ENCODE results near the gene KBTBD7. TPM values are rescaled to one million over a fixed set of nuclear protein-coding genes. Genes with fewer than 3 reads are reported as not detected.
"Not testable (repeated sequence)": the region's sequence is repeated elsewhere in the genome, so short reads cannot be mapped to it uniquely, and the experiment has no call there.

The KBTBD7 gene
- total RNA-seq, 4 donors from 2014 or later, result 2.6 to 5.9 (median 4.1) TPM

- WGBS, 2 donors, result 21 to 32% methylated on average over 2 of the region's 2 CpGs
- TF ChIP-seq CTCF (IDR thresholded peaks at IDR 0.05), result no peak
- TF ChIP-seq POLR2A (IDR thresholded peaks at IDR 0.05), result no peak
- H3K4me3 ChIP-seq, result no peak overlapping the region
- no peak overlapping the region for H3K27ac ChIP-seq
- DNase-seq, result no peak
- no peaks in the 10 kb centered on the region for H3K4me1 ChIP-seq
- intact Hi-C loops (cut with DNase I), result no loop called here
- H3K9me3 ChIP-seq, result peaks cover 0 to 20% (median 10%) of the 10 kb centered on the region in 3 donors
- H3K36me3 ChIP-seq, result no peaks in the 10 kb centered on the region
- no peaks in the 10 kb centered on the region for H3K27me3 ChIP-seq
Observed at GRCh38 chr13:41177616-41178015, 16.8 kb downstream of the KBTBD7 start.

GRCh38 chr13:41175576-41175975, 18.8 kb downstream of the KBTBD7 start:
- H3K27ac ChIP-seq; H3K4me3 ChIP-seq; H3K27me3 ChIP-seq; H3K4me1 ChIP-seq; H3K36me3 ChIP-seq; intact Hi-C loops (cut with DNase I); DNase-seq: not testable (repeated sequence)
- 93 to 95% methylated on average over 8 of the region's 8 CpGs for WGBS, 2 donors
- peaks cover 0 to 20% (median 10%) of the 10 kb centered on the region in 3 donors for H3K9me3 ChIP-seq

- intact Hi-C loops (cut with DNase I), result no loop called here
Observed at GRCh38 chr13:41162151-41162550, 32.2 kb downstream of the KBTBD7 start.

GRCh38 chr13:41159174-41159573, 35.2 kb downstream of the KBTBD7 start:
- H3K27ac ChIP-seq, result no peak overlapping the region
- no peak for DNase-seq
- no peaks in the 10 kb centered on the region for H3K9me3 ChIP-seq
- TF ChIP-seq CTCF (IDR thresholded peaks at IDR 0.05), result no peak
- TF ChIP-seq POLR2A (IDR thresholded peaks at IDR 0.05), result no peak
- H3K4me1 ChIP-seq, result no peaks in the 10 kb centered on the region
- intact Hi-C loops (cut with DNase I), result no loop called here
- H3K36me3 ChIP-seq, result no peaks in the 10 kb centered on the region
- H3K4me3 ChIP-seq, result no peak overlapping the region
- H3K27me3 ChIP-seq, result no peaks in the 10 kb centered on the region

More at GRCh38 chr13:41162151-41162550, 32.2 kb downstream of the KBTBD7 start:
- no peaks in the 10 kb centered on the region for H3K4me1 ChIP-seq
- DNase-seq, result no peak
- TF ChIP-seq CTCF (IDR thresholded peaks at IDR 0.05) (no peak), POLR2A (IDR thresholded peaks at IDR 0.05) (no peak)
- H3K27ac ChIP-seq, result no peak overlapping the region
- no peaks in the 10 kb centered on the region for H3K9me3 ChIP-seq
- peaks cover 0 to 4% (median 0%) of the 10 kb centered on the region in 4 donors for H3K27me3 ChIP-seq
- H3K36me3 ChIP-seq, result no peaks in the 10 kb centered on the region
- WGBS, 2 donors, result 86 to 93% methylated on average over 3 of the region's 3 CpGs
- H3K4me3 ChIP-seq, result no peak overlapping the region

- intact Hi-C loops (cut with DNase I), result no loop called here
- peaks cover 0 to 5% (median 0%) of the 10 kb centered on the region in 3 donors for H3K9me3 ChIP-seq
- no peak for TF ChIP-seq CTCF (IDR thresholded peaks at IDR 0.05)
- TF ChIP-seq POLR2A (IDR thresholded peaks at IDR 0.05), result no peak
- DNase-seq, result no peak
- H3K27ac ChIP-seq, result no peak overlapping the region
- H3K27me3 ChIP-seq, result no peaks in the 10 kb centered on the region
- WGBS, 2 donors, result 88 to 91% methylated on average over 4 of the region's 4 CpGs
- H3K4me3 ChIP-seq, result no peak overlapping the region
- H3K36me3 ChIP-seq, result no peaks in the 10 kb centered on the region
- no peaks in the 10 kb centered on the region for H3K4me1 ChIP-seq
Observed at GRCh38 chr13:41157048-41157717, 37.2 kb downstream of the KBTBD7 start.

- TF ChIP-seq POLR2A (IDR thresholded peaks at IDR 0.05) (no peak), CTCF (IDR thresholded peaks at IDR 0.05) (no peak)
Observed at GRCh38 chr13:41156620-41157019, 37.7 kb downstream of the KBTBD7 start.

More at GRCh38 chr13:41156620-41157019, 37.7 kb downstream of the KBTBD7 start:
- no peak overlapping the region for H3K4me3 ChIP-seq
- intact Hi-C loops (cut with DNase I), result no loop called here
- no peaks in the 10 kb centered on the region for H3K36me3 ChIP-seq
- H3K4me1 ChIP-seq, result no peaks in the 10 kb centered on the region
- 62 to 65% methylated on average over 2 of the region's 2 CpGs for WGBS, 2 donors
- no peak overlapping the region for H3K27ac ChIP-seq
- peaks cover 0 to 11% (median 0%) of the 10 kb centered on the region in 3 donors for H3K9me3 ChIP-seq
- DNase-seq, result no peak
- no peaks in the 10 kb centered on the region for H3K27me3 ChIP-seq
